Measurements from ENCODE around the gene PPP1CA.

The PPP1CA gene

GRCh38 chr11:67398661-67399563 is 2.7 kb downstream of the PPP1CA start:
- TF ChIP-seq, protein P1, sequence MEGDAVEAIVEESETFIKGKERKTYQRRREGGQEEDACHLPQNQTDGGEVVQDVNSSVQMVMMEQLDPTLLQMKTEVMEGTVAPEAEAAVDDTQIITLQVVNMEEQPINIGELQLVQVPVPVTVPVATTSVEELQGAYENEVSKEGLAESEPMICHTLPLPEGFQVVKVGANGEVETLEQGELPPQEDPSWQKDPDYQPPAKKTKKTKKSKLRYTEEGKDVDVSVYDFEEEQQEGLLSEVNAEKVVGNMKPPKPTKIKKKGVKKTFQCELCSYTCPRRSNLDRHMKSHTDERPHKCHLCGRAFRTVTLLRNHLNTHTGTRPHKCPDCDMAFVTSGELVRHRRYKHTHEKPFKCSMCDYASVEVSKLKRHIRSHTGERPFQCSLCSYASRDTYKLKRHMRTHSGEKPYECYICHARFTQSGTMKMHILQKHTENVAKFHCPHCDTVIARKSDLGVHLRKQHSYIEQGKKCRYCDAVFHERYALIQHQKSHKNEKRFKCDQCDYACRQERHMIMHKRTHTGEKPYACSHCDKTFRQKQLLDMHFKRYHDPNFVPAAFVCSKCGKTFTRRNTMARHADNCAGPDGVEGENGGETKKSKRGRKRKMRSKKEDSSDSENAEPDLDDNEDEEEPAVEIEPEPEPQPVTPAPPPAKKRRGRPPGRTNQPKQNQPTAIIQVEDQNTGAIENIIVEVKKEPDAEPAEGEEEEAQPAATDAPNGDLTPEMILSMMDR (IDR thresholded peaks at IDR 0.05; ENCODE audit: control extremely low read depth, extremely low read depth, low read depth, missing control alignments), result no peak
- POLR2A ChIA-PET, result no interaction called here
- CTCF ChIA-PET, result interaction anchor here (42.5 kb wide), 1 partner anchor 32 kb away, joined by 1573 read pairs; the partner anchor contains the start of genes CLCF1 and POLD4
- DNase-seq (ENCODE audit: extremely low spot score), result no peak

GRCh38 chr11:67397986-67398660 is 3.5 kb downstream of the PPP1CA start:
- TF ChIP-seq, protein P1 (IDR thresholded peaks at IDR 0.05; ENCODE audit: control extremely low read depth, extremely low read depth, low read depth, missing control alignments), result no peak
- ChIA-PET POLR2A (no interaction called here), CTCF (interaction anchor here (42.5 kb wide), 1 partner anchor 31 kb away, joined by 1573 read pairs; the partner anchor contains the start of genes CLCF1 and POLD4)
- DNase-seq (ENCODE audit: extremely low spot score), result no peak

DNA sequence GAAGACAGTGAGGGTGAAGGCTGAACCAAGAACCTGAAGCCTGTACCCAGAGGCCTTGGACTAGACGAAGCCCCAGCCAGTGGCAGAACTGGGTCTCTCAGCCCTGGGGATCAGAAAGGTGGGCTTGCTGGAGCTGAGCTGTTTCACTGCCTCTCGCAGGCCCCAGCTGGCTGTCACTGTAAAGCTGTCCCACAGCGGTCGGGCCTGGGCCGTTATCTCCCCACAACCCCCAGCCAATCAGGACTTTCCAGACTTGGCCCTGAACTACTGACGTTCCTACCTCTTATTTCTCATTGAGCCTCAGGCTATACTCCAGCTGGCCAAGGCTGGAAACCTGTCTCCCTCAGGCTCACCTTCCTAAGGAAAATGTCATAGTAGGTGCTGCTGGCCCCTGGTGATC is 4.1 kb downstream of the PPP1CA start:
- CTCF ChIA-PET, result interaction anchor here (42.5 kb wide), 1 partner anchor 31 kb away, joined by 1573 read pairs; the partner anchor contains the start of genes CLCF1 and POLD4

DNA sequence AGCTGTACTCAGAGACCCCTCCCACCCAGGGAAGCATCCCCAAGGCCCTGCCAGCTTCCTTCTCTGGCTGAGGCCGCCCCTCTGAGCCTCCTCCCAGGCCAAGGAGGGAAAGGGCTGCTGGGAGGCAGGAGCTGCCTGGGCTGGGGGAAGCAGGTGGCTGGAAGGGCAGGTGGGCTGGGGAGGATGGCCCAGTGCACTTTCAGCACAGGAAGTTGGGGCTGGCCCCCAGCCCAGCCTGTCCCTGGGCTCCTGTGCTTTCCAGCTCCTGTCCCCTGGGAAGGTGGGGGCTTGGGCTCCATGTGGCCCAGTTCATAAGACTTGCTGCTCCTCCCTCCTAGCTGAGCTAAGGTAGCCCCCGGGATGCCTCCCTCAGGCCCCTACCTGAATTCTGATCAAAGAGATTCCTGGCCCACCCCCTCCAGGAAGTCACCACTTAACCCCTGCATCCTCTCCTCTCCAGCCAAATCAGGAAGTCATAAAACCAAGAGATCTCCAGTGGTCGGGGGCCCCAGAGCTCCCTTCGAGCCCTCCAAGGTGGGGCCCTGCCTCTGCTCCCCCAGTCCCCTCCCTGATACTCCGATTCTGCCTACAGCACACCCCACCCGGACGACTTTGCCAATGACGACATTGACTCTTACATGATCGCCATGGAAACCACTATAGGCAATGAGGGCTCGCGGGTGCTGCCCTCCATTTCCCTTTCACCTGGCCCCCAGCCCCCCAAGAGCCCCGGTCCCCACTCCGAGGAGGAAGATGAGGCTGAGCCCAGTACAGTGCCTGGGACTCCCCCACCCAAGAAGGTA is 4.9 kb downstream of the PPP1CA start:
- ChIA-PET POLR2A (interaction anchor here (0.9 to 1.2 kb wide), 2 partner anchors 16 to 157 kb away, joined by 3 read pairs; no protein-coding TSS in a partner anchor), CTCF (interaction anchor here (1.3 to 42.5 kb wide), 2 partner anchors 30 to 71 kb away, joined by 3 to 1573 read pairs; partner anchors contain the start of genes CLCF1 and POLD4)
- TF ChIP-seq, protein P1 (IDR thresholded peaks at IDR 0.05; ENCODE audit: control extremely low read depth, extremely low read depth, low read depth, missing control alignments), result no peak
- no peak for DNase-seq (ENCODE audit: extremely low spot score)

More for the DNA sequence above, 4.1 kb downstream of the PPP1CA start:
- POLR2A ChIA-PET, result interaction anchor here (1.2 kb wide), 1 partner anchor 158 kb away, joined by 3 read pairs; no protein-coding TSS in a partner anchor
- TF ChIP-seq, protein P1 (IDR thresholded peaks at IDR 0.05; ENCODE audit: control extremely low read depth, extremely low read depth, low read depth, missing control alignments), result no peak
- no peak for DNase-seq (ENCODE audit: extremely low spot score)

- ChIA-PET CTCF (interaction anchor here (1.3 to 42.5 kb wide), 2 partner anchors 29 to 72 kb away, joined by 3 to 1573 read pairs; partner anchors contain the start of genes CLCF1 and POLD4), POLR2A (interaction anchor here (0.9 to 1.2 kb wide), 2 partner anchors 15 to 156 kb away, joined by 3 read pairs; no protein-coding TSS in a partner anchor)
- TF ChIP-seq, protein P1 (IDR thresholded peaks at IDR 0.05; ENCODE audit: control extremely low read depth, extremely low read depth, low read depth, missing control alignments), result no peak
- DNase-seq (ENCODE audit: extremely low spot score), result no peak
Measured at GRCh38 chr11:67396259-67396581, 5.4 kb downstream of the PPP1CA start.

All from GM10248 (cell line).